ENCODE measurements around the gene ASGR1.
"Not testable (repeated sequence)": the region's sequence is repeated elsewhere in the genome, so short reads cannot be mapped to it uniquely, and the experiment has no call there.

DNA sequence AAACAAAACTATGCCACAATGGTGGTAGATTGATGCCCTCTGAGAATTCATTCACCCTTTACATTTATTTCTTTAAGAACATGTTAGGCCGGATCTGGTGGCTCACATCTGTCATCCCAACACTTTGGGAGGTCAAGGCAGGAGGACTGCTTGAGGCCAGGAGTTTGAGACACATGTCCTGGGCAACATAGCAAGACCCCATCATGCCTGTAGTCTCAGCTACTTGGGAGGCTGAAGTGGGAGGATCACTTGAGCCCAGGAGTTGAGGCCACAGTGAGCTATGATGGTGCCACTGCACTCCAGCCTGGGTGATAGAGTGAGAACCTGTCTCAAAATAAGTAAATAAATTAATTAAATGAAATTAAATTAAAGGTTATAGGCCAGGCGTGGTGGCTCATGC lies 2.9 kb upstream of the ASGR1 start:
- TF ChIP-seq, protein P1, sequence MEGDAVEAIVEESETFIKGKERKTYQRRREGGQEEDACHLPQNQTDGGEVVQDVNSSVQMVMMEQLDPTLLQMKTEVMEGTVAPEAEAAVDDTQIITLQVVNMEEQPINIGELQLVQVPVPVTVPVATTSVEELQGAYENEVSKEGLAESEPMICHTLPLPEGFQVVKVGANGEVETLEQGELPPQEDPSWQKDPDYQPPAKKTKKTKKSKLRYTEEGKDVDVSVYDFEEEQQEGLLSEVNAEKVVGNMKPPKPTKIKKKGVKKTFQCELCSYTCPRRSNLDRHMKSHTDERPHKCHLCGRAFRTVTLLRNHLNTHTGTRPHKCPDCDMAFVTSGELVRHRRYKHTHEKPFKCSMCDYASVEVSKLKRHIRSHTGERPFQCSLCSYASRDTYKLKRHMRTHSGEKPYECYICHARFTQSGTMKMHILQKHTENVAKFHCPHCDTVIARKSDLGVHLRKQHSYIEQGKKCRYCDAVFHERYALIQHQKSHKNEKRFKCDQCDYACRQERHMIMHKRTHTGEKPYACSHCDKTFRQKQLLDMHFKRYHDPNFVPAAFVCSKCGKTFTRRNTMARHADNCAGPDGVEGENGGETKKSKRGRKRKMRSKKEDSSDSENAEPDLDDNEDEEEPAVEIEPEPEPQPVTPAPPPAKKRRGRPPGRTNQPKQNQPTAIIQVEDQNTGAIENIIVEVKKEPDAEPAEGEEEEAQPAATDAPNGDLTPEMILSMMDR (IDR thresholded peaks at IDR 0.05), result not testable (repeated sequence)
- not testable (repeated sequence) for TF ChIP-seq POLR2A (IDR thresholded peaks at IDR 0.05); POLR2AphosphoS5 (IDR thresholded peaks at IDR 0.05; ENCODE audit: insufficient read depth in 1 of 2, low read depth in 1 of 2)
